HG02678 (cell line): ENCODE measurements around the gene EFNA4.

Experiments
- ATAC-seq: cut with Tn5 transposase; IDR thresholded peaks from one replicate; pipeline ENCODE4 v1.9.1; 2021; ENCODE audit warnings: mild to moderate bottlenecking, moderate library complexity; ENCODE audit not compliant: unreplicated experiment

The EFNA4 gene

GRCh38 chr1:155085504-155086127 is 22.1 kb downstream of the EFNA4 start:
- no peak for ATAC-seq

DNA sequence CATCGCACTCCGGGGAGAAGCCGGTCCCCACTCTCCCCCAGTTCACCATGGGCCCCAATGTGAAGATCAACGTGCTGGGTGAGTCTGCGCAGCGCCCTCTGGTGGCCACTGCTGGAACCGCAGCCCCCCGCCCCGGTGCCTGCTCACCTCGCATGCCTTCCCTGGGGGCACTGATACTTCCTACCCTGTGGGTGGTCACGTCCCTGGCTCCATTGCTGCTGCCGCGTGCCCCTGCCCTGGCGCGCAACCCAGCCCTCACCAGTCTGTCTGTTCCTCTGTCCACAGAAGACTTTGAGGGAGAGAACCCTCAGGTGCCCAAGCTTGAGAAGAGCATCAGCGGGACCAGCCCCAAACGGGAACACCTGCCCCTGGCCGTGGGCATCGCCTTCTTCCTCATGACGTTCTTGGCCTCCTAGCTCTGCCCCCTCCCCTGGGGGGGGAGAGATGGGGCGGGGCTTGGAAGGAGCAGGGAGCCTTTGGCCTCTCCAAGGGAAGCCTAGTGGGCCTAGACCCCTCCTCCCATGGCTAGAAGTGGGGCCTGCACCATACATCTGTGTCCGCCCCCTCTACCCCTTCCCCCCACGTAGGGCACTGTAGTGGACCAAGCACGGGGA is 22.7 kb downstream of the EFNA4 start:
- no peak for ATAC-seq

- ATAC-seq: no peak
Observed at GRCh38 chr1:155086856-155087535, 23.5 kb downstream of the EFNA4 start.

- no peak for ATAC-seq
Observed at GRCh38 chr1:155091071-155092051, 27.8 kb downstream of the EFNA4 start.

- ATAC-seq: no peak
Observed at GRCh38 chr1:155092131-155092530, 28.6 kb downstream of the EFNA4 start.

GRCh38 chr1:155092641-155093040 is 29.1 kb downstream of the EFNA4 start:
- no peak for ATAC-seq

DNA sequence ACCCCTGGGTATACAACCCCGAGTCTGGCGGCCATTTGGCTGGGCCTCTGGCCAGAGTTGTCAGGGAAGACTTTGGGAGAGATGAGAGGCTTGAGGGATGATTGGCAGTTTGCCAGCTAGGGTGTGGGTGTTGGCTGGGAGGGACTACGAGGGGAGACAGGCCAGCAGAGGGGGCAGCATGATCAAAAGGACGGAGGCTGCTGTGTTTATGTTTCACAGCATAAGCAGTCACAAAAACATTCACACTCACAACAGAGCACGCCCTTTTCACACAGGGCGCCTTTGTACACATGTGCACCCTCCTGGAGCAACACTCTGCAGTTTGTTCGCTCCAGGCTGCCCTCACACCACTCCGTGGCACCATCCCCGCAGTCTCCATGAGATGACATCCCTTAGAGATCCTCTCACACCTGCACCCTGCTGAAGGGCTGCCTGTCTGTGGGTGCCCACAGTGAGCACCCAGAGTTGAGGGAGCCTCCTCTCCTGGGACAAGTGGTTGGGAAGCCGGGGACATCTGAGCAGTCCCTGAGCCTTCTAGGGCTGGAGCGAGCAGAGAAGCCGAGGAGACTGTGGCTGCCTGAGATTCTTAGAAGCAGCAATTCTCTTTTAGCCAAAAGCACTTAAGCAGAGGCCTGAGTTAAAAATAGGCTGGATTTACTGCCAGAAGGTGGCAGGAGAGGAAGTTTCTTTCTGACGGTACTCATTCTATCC is 30.5 kb downstream of the EFNA4 start:
- no peak for ATAC-seq

- no peak for ATAC-seq
Observed at GRCh38 chr1:155094622-155094948, 31.0 kb downstream of the EFNA4 start.

DNA sequence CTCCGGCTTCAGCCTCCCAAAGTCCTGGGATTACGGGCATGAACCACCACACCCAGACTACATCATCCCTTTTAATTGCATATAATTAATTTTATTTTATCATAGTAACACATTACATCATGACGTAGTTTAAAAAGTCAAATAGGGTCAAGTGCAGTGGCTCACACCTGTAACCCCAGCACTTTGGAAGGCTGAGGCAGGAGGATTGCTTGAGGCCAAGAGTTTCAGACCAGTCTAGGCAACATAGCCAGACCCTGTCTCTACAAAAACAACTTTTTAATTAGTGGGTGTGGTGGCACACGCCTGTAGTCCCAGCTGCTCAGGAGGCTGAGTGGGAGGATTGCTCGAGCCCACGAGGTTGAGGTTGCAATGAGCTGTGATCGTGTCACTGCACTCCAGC is 35.8 kb downstream of the EFNA4 start:
- ATAC-seq: no peak

- ATAC-seq: no peak
Observed at GRCh38 chr1:155103325-155103724, 39.8 kb downstream of the EFNA4 start.

DNA sequence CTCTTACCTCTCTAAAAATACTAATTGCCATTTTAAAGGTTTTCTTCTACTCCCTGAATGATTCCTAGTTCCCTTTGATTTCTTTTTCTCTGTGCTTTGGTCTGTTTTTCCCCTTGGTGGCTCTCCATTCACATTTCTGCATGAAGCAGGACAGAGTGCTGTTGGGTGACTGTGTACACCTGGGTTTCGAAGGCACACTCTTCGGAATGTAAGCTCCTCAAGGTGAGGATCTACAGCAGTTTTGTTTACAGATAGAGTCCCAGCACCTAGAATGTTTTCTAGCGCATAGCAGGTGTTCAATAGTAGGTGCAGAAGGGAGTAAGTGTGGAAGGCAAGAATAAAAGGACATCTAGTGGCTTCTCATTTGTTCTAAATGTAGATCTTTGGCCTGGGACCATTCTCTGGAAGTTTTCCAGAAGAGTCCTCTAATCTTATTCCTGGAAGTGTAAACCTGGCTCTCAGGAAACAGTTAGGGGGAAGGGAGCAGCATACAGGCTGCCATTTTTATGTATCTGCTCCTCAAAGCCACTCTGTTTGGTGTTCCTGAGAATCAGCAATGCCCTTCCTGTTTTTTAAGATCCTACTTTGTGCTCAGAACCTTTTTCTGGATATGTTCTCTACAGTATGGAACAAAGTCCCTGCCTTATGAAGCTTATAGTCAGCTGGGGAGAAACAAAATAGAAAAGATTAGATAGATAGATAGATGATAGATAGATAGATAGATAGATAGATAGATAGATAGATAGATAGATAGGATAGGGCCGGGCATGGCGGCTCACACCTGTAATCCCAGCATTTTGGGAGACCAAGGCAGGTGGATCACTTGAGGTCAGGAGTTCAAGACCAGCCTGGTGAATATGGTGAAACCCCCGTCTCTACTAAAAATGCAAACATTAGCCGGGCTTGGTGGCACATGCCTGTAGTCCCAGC is 41.3 kb downstream of the EFNA4 start:
- no peak for ATAC-seq

- no peak for ATAC-seq
Observed at GRCh38 chr1:155105604-155106011, 42.1 kb downstream of the EFNA4 start.

GRCh38 chr1:155106862-155107261 is 43.3 kb downstream of the EFNA4 start:
- ATAC-seq: no peak

DNA sequence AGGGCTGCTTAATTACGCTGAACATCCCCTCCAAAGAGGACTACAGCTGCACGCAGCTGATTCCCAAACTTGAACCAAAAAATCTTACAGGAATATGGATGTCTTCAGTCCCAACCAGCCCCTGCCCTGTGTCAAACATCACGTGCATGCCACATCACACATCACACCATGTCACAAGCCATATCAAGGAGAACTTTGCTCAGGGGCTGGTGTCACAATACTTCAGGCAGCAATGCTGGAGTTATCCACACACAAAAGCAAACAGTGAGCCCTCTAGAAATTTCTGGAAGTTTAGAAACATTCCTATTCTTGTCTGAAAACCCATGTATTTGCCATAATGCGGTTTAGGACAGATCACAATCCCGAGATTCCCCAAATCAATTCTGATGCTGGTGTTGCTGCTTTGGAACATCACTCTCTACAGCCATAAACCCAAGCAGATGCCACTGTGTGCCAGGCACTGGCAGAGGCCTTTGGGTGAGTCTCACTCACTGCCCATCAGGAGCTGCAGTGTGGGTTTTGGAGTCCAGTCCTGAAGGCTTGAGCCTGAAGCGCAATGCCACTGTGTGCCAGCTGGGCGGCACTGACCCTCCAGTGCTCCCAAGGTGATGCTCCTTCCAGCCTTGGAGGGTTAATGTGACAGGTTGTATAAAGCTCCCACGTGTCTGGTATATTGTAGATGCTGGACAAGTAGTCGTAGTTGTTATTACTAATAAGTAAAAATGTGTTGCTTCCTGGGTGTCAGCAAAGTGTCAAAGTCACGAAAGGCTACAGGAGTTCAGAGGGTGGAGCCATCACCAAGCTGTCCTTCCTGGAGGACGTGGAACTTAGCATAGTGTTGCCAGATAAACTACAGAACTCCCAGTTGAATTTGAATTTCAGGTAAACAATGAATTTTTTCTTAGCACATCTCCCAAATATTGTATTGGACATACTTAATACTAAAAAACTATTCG is 44.0 kb downstream of the EFNA4 start:
- no peak for ATAC-seq

DNA sequence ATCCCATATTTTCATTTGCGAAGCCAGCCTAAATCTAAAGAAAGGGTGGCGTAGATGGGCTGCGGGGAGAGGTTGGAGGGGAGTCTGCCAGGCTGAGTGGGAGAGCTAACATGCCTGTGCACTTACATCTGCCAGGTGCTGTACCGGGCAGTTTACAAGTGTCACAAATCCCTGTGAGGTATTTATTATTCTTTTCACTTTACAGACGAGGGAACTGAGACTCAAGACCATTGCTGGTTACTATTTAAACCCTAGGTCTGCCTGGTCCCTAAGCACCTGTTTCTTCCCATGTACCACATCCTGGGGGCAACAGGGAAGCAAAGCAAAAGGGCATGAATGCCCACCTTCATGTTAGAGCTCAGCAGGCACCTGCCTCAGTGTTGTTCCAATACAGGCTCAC is 44.8 kb downstream of the EFNA4 start:
- no peak for ATAC-seq

- ATAC-seq: no peak
Observed at GRCh38 chr1:155110381-155110780, 46.8 kb downstream of the EFNA4 start.

DNA sequence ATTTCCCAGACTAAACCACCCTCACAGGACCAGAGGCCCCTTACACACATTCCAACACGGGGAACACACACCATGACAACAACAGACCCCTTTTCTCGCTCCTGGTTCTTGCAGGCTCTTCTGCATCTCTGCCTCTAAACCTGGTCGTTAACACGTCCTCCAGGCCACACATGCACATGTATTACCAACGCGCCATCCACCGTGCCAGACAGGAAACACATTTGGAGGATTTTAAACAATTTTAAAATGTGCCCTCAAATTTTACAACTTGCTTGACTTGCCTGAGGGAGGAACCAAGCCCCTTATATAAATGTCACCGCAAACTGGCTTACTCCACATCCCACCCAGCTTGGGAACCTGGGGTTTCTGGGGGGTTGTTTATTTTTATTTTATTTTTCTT is 47.3 kb downstream of the EFNA4 start:
- no peak for ATAC-seq

GRCh38 chr1:155113450-155113980 is 50.0 kb downstream of the EFNA4 start:
- no peak for ATAC-seq
